ENCODE measurements around the gene RIPK3.

DNA sequence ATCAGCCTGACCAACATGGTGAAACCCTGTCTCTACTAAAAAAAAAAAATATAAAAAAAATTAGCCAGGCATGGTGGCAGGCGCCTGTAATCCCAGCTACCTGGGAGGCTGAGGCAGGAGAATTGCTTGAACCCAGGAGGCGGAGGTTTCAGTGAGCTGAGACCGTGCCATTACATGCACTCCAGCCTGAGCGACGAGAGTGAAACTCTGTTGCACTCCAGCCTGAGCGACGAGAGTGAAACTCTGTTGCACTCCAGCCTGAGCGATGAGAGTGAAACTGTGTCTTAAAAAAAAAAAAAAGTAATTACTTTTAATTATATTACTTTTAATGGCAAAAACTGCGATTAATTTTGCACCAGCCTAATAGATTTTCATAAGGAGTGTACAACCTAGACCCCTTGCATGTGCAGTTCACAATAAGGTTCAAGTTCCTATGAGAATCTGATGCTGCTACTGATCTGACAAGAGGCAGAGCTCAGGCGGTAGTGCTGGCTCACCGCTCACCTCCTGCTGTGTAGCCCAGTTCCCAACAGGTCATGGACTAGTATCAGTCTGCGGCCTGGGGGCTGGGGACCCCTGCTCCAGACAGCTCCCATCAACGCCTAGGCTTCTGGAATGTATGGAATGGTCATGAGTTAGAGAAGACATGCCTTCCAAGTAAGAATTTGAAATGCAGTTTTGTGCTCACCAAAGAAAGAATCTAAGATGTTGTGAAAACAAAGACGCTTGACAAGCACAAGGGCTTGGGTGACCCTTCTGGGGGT lies 18.4 kb downstream of the RIPK3 start:
- TF ChIP-seq TAF1 (conservative IDR thresholded peaks at IDR 0.05) (no peak), HNF4A (conservative IDR thresholded peaks at IDR 0.05) (no peak), GABPA (IDR thresholded peaks at IDR 0.05 in 1 of 2, conservative IDR thresholded peaks at IDR 0.05 in 1 of 2) (no peak), EGR1 (IDR thresholded peaks at IDR 0.05; ENCODE audit: low read depth in 2 of 2) (no peak), SP1 (IDR thresholded peaks at IDR 0.05) (no peak)
- TF ChIP-seq, protein P1, sequence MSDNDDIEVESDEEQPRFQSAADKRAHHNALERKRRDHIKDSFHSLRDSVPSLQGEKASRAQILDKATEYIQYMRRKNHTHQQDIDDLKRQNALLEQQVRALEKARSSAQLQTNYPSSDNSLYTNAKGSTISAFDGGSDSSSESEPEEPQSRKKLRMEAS (IDR thresholded peaks at IDR 0.05), result no peak
- TF ChIP-seq, protein P2, sequence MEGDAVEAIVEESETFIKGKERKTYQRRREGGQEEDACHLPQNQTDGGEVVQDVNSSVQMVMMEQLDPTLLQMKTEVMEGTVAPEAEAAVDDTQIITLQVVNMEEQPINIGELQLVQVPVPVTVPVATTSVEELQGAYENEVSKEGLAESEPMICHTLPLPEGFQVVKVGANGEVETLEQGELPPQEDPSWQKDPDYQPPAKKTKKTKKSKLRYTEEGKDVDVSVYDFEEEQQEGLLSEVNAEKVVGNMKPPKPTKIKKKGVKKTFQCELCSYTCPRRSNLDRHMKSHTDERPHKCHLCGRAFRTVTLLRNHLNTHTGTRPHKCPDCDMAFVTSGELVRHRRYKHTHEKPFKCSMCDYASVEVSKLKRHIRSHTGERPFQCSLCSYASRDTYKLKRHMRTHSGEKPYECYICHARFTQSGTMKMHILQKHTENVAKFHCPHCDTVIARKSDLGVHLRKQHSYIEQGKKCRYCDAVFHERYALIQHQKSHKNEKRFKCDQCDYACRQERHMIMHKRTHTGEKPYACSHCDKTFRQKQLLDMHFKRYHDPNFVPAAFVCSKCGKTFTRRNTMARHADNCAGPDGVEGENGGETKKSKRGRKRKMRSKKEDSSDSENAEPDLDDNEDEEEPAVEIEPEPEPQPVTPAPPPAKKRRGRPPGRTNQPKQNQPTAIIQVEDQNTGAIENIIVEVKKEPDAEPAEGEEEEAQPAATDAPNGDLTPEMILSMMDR (IDR thresholded peaks at IDR 0.05; ENCODE audit: low read depth, low read length, missing input control), result no peak
- TF ChIP-seq, protein P3, sequence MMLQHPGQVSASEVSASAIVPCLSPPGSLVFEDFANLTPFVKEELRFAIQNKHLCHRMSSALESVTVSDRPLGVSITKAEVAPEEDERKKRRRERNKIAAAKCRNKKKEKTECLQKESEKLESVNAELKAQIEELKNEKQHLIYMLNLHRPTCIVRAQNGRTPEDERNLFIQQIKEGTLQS (IDR thresholded peaks at IDR 0.05), result no peak
- TF ChIP-seq, protein P4, sequence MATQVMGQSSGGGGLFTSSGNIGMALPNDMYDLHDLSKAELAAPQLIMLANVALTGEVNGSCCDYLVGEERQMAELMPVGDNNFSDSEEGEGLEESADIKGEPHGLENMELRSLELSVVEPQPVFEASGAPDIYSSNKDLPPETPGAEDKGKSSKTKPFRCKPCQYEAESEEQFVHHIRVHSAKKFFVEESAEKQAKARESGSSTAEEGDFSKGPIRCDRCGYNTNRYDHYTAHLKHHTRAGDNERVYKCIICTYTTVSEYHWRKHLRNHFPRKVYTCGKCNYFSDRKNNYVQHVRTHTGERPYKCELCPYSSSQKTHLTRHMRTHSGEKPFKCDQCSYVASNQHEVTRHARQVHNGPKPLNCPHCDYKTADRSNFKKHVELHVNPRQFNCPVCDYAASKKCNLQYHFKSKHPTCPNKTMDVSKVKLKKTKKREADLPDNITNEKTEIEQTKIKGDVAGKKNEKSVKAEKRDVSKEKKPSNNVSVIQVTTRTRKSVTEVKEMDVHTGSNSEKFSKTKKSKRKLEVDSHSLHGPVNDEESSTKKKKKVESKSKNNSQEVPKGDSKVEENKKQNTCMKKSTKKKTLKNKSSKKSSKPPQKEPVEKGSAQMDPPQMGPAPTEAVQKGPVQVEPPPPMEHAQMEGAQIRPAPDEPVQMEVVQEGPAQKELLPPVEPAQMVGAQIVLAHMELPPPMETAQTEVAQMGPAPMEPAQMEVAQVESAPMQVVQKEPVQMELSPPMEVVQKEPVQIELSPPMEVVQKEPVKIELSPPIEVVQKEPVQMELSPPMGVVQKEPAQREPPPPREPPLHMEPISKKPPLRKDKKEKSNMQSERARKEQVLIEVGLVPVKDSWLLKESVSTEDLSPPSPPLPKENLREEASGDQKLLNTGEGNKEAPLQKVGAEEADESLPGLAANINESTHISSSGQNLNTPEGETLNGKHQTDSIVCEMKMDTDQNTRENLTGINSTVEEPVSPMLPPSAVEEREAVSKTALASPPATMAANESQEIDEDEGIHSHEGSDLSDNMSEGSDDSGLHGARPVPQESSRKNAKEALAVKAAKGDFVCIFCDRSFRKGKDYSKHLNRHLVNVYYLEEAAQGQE (IDR thresholded peaks at IDR 0.05), result no peak

Data from liver (tissue), 3 donors.